Spleen (tissue), 13 donors: Measurements from ENCODE around the gene SLC23A3. TPM values are rescaled to one million over a fixed set of nuclear protein-coding genes. Genes with fewer than 3 reads are reported as not detected.

Experiments
- DNase-seq: peaks from one replicate; pipeline ENCODE4 v3.0.0-alpha.2; 2020
- H3K27ac ChIP-seq, 8 donors: fragments of 200-600 bp; sonication (generic) in 7 of 8; 1 replicate in 4 of 8; 2 replicates in 4 of 8; pipeline versions ENCODE4 v1.5.0 to v1.8.0; 2016 to 2021; ENCODE audit warnings: inconsistent platforms in 4 of 8, mild to moderate bottlenecking in 4 of 8, moderate library complexity in 1 of 8
- H3K27me3 ChIP-seq, 7 donors: fragments of 200-600 bp; sonication (generic) in 6 of 7; replicated peaks in 1 of 7; 1 replicate in 4 of 7; 2 replicates in 3 of 7; pipeline versions ENCODE4 v1.5.0 to v1.8.0; 2016 to 2021; ENCODE audit warnings: inconsistent platforms in 3 of 7, mild to moderate bottlenecking in 1 of 7
- H3K36me3 ChIP-seq, 6 donors: fragments of 200-600 bp; sonication (generic) in 5 of 6; 1 replicate in 4 of 6; 2 replicates in 2 of 6; pipeline versions ENCODE4 v1.5.0 to v1.8.0; 2016 to 2021; ENCODE audit warnings: inconsistent platforms in 2 of 6
- H3K4me1 ChIP-seq, 6 donors: fragments of 200-600 bp; sonication (generic) in 5 of 6; 1 replicate in 3 of 6; 2 replicates in 3 of 6; pipeline versions ENCODE4 v1.5.0 to v1.8.0; 2016 to 2021; ENCODE audit warnings: inconsistent platforms in 3 of 6
- H3K4me3 ChIP-seq, 8 donors: fragments of 200-600 bp; sonication (generic) in 7 of 8; 1 replicate in 4 of 8; 2 replicates in 4 of 8; pipeline versions ENCODE4 v1.5.0 to v1.8.0; 2016 to 2021; ENCODE audit warnings: inconsistent platforms in 4 of 8, mild to moderate bottlenecking in 4 of 8, moderate library complexity in 2 of 8
- H3K9me3 ChIP-seq, 8 donors: fragments of 200-600 bp; sonication (generic) in 7 of 8; 1 replicate in 4 of 8; 2 replicates in 4 of 8; pipeline versions ENCODE4 v1.5.0 to v1.8.0; 2016 to 2021; ENCODE audit warnings: inconsistent platforms in 4 of 8
- POLR2A ChIP-seq, 3 donors: fragments of 450-650 bp; IDR thresholded peaks; one replicate each; pipeline ENCODE4 v1.5.1; 2017; ENCODE audit warnings: antibody characterized with exemption in 3 of 3, mild to moderate bottlenecking in 1 of 3
- POLR2AphosphoS5 ChIP-seq, 3 donors: sonication (generic); formaldehyde crosslinking; IDR thresholded peaks; one replicate each; pipeline ENCODE4 v1.5.1; 2017; ENCODE audit warnings: antibody characterized with exemption in 3 of 3
- WGBS, 5 donors: extraction: QIAGEN DNeasy Blood & Tissue Kit in 3 of 5; methylation state at CpG; one replicate each; pipeline versions ENCODE4 v1.1.5 to v1.1.7; 2013 to 2018; 5-methylcytosine and 5-hydroxymethylcytosine counted together
- intact Hi-C: fragments of 100-400 bp; cut with DNase I; formaldehyde crosslinking; loops from one replicate; pipeline ENCODE4 v1.15.0; 2023; ENCODE audit warnings: low total_unique reads
- long read RNA-seq, 2 donors: transcript quantifications; one replicate each; lab custom pipeline, GENCODE V29; 2026
- polyA plus RNA-seq, 3 donors: library from polyadenylated mRNA; stranded (reverse); fragments of 200-250 nt; gene quantifications; one replicate each; pipeline ENCODE4 v1.2.1, GENCODE V29; 2013
- total RNA-seq, 7 donors: library from RNA; depleted of rRNA in 3 of 7; stranded (reverse); fragments of >200 nt in 3 of 7; fragmentation: NEBNext Ultra II Directional in 4 of 7; extraction: Animal tissue kit (Norgen Biotek cat#: 25700) in 4 of 7; gene quantifications; one replicate each; pipeline versions ENCODE4 v1.1.0 to v1.2.1, GENCODE V29; 2016 to 2021
- TF ChIP-seq, protein P1 (sequence below), 11 experiments: fragments of 200-600 bp in 7 of 11; fragments of 450-650 bp in 4 of 11; sonication (generic) in 4 of 11; IDR thresholded peaks in 8 of 11; conservative IDR thresholded peaks in 3 of 11; 1 replicate in 7 of 11; 2 replicates in 4 of 11; pipeline versions ENCODE4 v1.4.0 to v1.8.0; 2016 to 2021; ENCODE audit warnings: antibody characterized with exemption in 11 of 11, inconsistent platforms in 4 of 11, mild to moderate bottlenecking in 1 of 11
- donor health status: healthy with polysubstance abuse.
- donor health status: DM: no; HTN: no; CAD: no; lungs with moderate emphysema.
- donor health status: DM: no; HTN: no; CAD: no.
- donor health status: Bipolar disorder and iron deficiency.
- donor health status: healthy.
- donor health status: DM: no; HTN: no; CAD: no.
- donor health status: DM: yes; HTN: yes; CAD: no.

Gene SLC23A3
- total RNA-seq = 1 to 10 TPM; 1.5 to 5.0 (median 3.5) TPM
- polyA plus RNA-seq = 1 to 10 TPM; 1.2 to 2.2 (median 1.3) TPM
- long read RNA-seq, donor 1 = 0 reads
- long read RNA-seq, donor 2 = 0 reads

GRCh38 chr2:219169930-219170654 is at the start of gene SLC23A3:
SLC23A3 (minus strand) TSS chr2:219170029; CDS start chr2:219169984, 45 bp downstream.
- intact Hi-C loops = loop anchor here (5.0 kb wide), 1 partner anchor 37 kb away; the partner anchor contains the start of gene ZFAND2B
- Histone ChIP-seq H3K27me3 (no peaks in the 10 kb centered on the region), H3K9me3 (no peaks in the 10 kb centered on the region), H3K4me1 (peaks cover 10 to 57% (median 23%) of the 10 kb centered on the region in 6 donors), H3K36me3 (peaks cover 0 to 55% (median 34%) of the 10 kb centered on the region in 6 donors), H3K27ac (peak within 1 kb of the TSS in 3 of 8 donors; percentile 58 to 74 (median 70)), H3K4me3 (no peak within 1 kb of the TSS)
- no peak for DNase-seq
- TF ChIP-seq POLR2A (IDR thresholded peaks at IDR 0.05) = no peak
- TF ChIP-seq POLR2AphosphoS5 (IDR thresholded peaks at IDR 0.05) = no peak
- TF ChIP-seq, protein P1, sequence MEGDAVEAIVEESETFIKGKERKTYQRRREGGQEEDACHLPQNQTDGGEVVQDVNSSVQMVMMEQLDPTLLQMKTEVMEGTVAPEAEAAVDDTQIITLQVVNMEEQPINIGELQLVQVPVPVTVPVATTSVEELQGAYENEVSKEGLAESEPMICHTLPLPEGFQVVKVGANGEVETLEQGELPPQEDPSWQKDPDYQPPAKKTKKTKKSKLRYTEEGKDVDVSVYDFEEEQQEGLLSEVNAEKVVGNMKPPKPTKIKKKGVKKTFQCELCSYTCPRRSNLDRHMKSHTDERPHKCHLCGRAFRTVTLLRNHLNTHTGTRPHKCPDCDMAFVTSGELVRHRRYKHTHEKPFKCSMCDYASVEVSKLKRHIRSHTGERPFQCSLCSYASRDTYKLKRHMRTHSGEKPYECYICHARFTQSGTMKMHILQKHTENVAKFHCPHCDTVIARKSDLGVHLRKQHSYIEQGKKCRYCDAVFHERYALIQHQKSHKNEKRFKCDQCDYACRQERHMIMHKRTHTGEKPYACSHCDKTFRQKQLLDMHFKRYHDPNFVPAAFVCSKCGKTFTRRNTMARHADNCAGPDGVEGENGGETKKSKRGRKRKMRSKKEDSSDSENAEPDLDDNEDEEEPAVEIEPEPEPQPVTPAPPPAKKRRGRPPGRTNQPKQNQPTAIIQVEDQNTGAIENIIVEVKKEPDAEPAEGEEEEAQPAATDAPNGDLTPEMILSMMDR (IDR thresholded peaks at IDR 0.05 in 8 of 11, conservative IDR thresholded peaks at IDR 0.05 in 3 of 11) = no peak
- 83 to 95% (median 92%) methylated on average over 10 of the region's 10 CpGs for WGBS, 5 donors

DNA sequence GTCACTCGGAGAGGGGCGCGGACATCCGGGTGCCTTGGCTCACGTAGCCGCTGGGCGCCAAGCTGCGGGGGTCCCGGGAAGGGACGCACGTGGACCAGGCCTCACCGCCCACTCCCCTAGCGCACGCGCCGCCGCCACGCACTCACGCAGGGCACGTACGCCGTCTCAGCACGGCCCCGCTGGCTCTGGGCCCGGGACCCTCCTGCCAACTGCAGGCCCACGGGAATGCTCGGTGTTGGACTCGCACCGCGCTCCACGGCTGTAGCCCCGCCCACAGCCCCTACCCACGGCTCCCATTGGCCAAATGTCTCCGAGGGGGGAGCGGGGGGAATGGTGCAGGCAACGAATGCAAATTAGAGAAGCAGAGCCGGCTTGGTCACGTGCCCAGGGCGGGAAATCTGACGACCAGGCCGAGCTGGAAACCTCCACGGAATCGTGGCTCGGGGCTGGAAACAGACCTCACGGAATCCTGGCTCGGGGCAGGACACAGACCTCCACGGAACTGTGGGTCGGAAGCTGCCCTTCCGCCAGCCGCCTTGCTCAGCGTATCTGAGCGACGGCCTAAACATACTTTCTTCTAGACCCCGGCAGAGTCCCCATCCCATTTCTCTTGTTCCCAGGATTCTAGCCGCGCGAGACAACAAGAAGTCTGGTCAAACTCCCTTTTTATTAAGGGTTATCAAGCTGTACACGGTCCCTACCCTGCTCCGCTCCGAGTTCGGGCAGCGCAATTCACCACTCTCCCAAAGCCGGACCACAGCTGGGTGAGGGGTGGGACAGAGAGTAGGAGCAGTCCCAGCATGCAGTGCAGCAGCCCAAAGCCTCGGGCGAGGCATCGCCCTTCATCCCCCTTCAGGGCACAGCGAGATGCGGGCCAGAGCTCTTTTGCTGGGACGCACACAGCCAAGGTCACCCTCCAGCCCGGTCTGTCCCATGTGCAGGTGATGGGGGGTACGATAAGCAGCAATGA is 49.2 kb upstream of the SLC23A3 start, which contains the start of gene ABCB6:
ABCB6 (minus strand) TSS at position 227 of the 970 bp plus-strand sequence. CDS start 285 bp downstream, outside the sequence.
- 14 to 29% (median 16%) methylated on average over 37 to 71 of the region's 71 CpGs for WGBS, 5 donors
- peak within 1 kb of the TSS; percentile 68 to 90 (median 84) for H3K27ac ChIP-seq
- intact Hi-C loops = no loop called here
- peaks cover 23 to 53% (median 31%) of the 10 kb centered on the region in 6 donors for H3K4me1 ChIP-seq
- H3K27me3 ChIP-seq = no peaks in the 10 kb centered on the region
- H3K9me3 ChIP-seq = no peaks in the 10 kb centered on the region
- peak; percentile 97 for DNase-seq
- TF ChIP-seq, protein P1 (IDR thresholded peaks at IDR 0.05 in 8 of 11, conservative IDR thresholded peaks at IDR 0.05 in 3 of 11) = no peak
- TF ChIP-seq POLR2AphosphoS5 (IDR thresholded peaks at IDR 0.05) = peak; percentile 91 to 94 (median 94)
- TF ChIP-seq POLR2A (IDR thresholded peaks at IDR 0.05) = peak in 1 of 3 donors; percentile 14
- peaks cover 0 to 71% (median 43%) of the 10 kb centered on the region in 6 donors for H3K36me3 ChIP-seq
- peak within 1 kb of the TSS; percentile 52 to 93 (median 61) for H3K4me3 ChIP-seq

- Histone ChIP-seq H3K4me3 (peak overlapping the region; percentile 52 to 93 (median 61)), H3K9me3 (no peaks in the 10 kb centered on the region), H3K27ac (peak overlapping the region; percentile 68 to 90 (median 84)), H3K4me1 (peaks cover 23 to 55% (median 31%) of the 10 kb centered on the region in 6 donors), H3K36me3 (peaks cover 0 to 71% (median 36%) of the 10 kb centered on the region in 6 donors), H3K27me3 (no peaks in the 10 kb centered on the region)
- 0 to 2% (median 1%) methylated on average over 28 to 37 of the region's 37 CpGs; no CpG with 5 or more reads in 1 of the 5 donors for WGBS, 5 donors
- TF ChIP-seq POLR2A (IDR thresholded peaks at IDR 0.05) (no peak), POLR2AphosphoS5 (IDR thresholded peaks at IDR 0.05) (no peak)
- TF ChIP-seq, protein P1 (IDR thresholded peaks at IDR 0.05 in 8 of 11, conservative IDR thresholded peaks at IDR 0.05 in 3 of 11) = no peak
- intact Hi-C loops = no loop called here
- no peak for DNase-seq
Observed at GRCh38 chr2:219218217-219218731, 48.4 kb upstream of the SLC23A3 start.
